AG04450 (cell line): ENCODE data around the gene EBF3. TPM values are rescaled to one million over a fixed set of nuclear protein-coding genes. Genes with fewer than 3 reads are reported as not detected.

Experiments
- CTCF ChIA-PET: fragments of 300-600, 350-600 bp; formaldehyde crosslinking; extraction: SDS; loops from one replicate; lab custom pipeline; 2022; ENCODE audit warnings: antibody characterized with exemption, inconsistent platforms; lab: Charles Lee
- POLR2A ChIA-PET: fragments of 350-600 bp; formaldehyde crosslinking; extraction: SDS; loops from one replicate; lab custom pipeline; 2021; ENCODE audit warnings: antibody characterized with exemption, inconsistent platforms; lab: Yijun Ruan, JAX
- DNase-seq: peaks from one replicate; pipeline ENCODE4 v3.0.0-alpha.2; 2011; ENCODE audit warnings: low read depth, low spot score
- H3K27ac ChIP-seq: one replicate; pipeline ENCODE4 v1.5.1; 2012; ENCODE audit warnings: low read depth, low read length, control low read depth
- H3K27me3 ChIP-seq: one replicate; pipeline ENCODE4 v1.6.0; 2012; ENCODE audit warnings: low read length; ENCODE audit not compliant: control insufficient read depth, insufficient read depth
- H3K4me3 ChIP-seq: 2 replicates; pipeline ENCODE4 v1.5.1; 2011; ENCODE audit warnings: mild to moderate bottlenecking, low read depth, low read length, control low read depth
- H3K9me3 ChIP-seq: 2 replicates; pipeline ENCODE4 v1.5.1; 2012; ENCODE audit warnings: low read length; ENCODE audit not compliant: control insufficient read depth, insufficient read depth
- polyA plus RNA-seq: library from polyadenylated mRNA; depleted of rRNA; stranded (reverse); fragments of >200 nt; gene quantifications from 2 replicates; pipeline ENCODE4 v1.2.3, GENCODE V29; 2011
- TF ChIP-seq, protein P1 (sequence below): IDR thresholded peaks from 2 replicates; pipeline ENCODE4 v1.5.1; 2011; ENCODE audit warnings: low read depth, low read length, control low read depth, inconsistent platforms

The EBF3 gene
- polyA plus RNA-seq, 1 experiment: 0.01 TPM

DNA sequence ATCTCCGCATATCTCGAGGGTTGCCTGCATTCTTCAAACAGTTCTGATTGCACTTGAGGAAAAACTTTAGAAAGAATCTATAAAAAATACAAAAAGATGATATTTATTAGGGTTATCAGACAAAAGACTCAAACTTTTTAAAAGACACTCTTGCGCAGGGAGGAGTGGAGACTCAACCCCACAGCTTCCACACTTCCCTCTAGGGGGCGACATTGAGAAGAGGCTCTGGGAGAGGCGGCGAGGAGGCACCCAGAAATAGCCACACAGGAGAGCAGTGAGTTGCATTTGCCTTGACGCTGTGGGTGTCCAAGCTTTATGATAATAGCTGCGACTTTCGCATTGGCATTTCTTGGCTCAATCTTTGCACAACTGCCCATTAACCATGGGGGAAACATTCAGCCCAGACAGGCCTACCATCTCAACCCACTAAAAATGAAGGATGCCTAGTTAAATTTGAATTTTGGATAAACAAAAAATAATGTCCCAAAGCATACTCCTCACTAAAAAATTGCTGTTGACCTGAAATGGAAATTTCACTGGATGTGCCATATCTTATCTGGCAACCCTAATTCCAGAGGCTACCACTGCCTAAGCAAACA, 86.2 kb downstream of the EBF3 start:
- H3K9me3 ChIP-seq: peaks cover 22% of the 10 kb centered on the region
- DNase-seq: no peak
- no peaks in the 10 kb centered on the region for H3K27me3 ChIP-seq
- no peak overlapping the region for H3K4me3 ChIP-seq
- TF ChIP-seq, protein P1, sequence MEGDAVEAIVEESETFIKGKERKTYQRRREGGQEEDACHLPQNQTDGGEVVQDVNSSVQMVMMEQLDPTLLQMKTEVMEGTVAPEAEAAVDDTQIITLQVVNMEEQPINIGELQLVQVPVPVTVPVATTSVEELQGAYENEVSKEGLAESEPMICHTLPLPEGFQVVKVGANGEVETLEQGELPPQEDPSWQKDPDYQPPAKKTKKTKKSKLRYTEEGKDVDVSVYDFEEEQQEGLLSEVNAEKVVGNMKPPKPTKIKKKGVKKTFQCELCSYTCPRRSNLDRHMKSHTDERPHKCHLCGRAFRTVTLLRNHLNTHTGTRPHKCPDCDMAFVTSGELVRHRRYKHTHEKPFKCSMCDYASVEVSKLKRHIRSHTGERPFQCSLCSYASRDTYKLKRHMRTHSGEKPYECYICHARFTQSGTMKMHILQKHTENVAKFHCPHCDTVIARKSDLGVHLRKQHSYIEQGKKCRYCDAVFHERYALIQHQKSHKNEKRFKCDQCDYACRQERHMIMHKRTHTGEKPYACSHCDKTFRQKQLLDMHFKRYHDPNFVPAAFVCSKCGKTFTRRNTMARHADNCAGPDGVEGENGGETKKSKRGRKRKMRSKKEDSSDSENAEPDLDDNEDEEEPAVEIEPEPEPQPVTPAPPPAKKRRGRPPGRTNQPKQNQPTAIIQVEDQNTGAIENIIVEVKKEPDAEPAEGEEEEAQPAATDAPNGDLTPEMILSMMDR: peak; percentile 10; the same call in 1 of the 2 replicates
- POLR2A ChIA-PET: no interaction called here
- H3K27ac ChIP-seq: no peak overlapping the region
- CTCF ChIA-PET: interaction anchor here (0.6 to 1.2 kb wide), 2 partner anchors 11 to 20 kb away, joined by 3 to 4 read pairs; no protein-coding TSS in a partner anchor

DNA sequence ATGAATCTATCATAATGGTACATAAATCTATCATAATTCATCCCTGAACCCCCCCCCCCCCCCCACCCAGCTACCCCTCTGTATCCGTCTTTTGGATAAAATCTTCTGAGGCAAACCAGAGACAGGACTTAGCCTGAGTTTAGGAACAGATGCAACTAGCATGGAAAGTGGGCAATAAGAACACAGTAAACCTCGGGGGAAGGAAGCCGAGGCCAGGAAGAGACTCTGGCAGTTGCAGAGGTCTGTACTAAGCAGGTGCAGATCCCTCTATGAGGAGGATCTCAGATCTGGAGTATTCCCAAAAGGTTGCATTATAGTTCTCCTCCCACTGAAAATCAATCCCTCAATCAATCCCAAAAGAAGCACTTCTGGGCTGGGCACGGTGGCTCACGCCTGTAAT, 87.2 kb downstream of the EBF3 start:
- no peak for DNase-seq
- Histone ChIP-seq H3K27ac (no peak overlapping the region), H3K27me3 (no peaks in the 10 kb centered on the region), H3K4me3 (no peak overlapping the region), H3K9me3 (peaks cover 25% of the 10 kb centered on the region)
- ChIA-PET CTCF (interaction anchor here (0.7 kb wide), 1 partner anchor 43 kb away, joined by 6 read pairs; no protein-coding TSS in a partner anchor), POLR2A (no interaction called here)
- TF ChIP-seq, protein P1: no peak

DNA sequence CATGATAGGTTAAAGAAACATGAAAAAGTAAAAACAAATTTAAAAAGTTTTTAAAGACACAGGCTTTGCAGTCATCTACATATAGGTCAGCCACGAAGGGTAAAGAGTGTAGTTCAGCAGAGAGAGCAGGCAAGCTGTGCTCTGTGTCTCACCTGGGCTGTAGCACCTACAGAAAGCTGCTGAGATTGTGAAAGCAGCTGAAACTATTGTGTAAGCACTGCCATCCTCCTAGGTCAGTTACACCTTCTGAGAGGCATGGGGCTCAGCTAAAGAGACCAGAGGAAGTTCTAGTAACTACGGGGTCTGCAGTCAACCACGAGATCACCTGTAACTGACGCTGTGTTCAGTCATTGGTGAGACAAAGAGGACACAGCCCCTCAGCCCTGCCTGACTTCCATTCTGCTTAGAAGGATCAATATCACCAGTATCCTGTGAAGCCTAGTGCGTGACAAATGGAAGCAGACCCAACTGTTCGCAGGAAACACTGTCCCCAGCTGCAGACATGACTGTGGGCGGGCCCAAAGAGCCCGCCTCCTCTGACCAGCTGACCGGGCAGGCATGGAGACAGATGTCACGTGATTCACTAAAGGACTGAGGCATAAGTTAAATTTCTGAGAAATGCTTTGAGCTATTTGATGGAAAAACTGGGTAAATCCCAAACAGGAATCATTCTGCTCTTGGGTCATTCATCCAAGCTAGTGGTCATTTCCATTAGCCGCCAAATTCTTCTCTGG, 87.9 kb downstream of the EBF3 start:
- CTCF ChIA-PET: interaction anchor here (0.7 kb wide), 1 partner anchor 43 kb away, joined by 6 read pairs; no protein-coding TSS in a partner anchor
- TF ChIP-seq, protein P1: no peak
- Histone ChIP-seq H3K27me3 (no peaks in the 10 kb centered on the region), H3K9me3 (peaks cover 25% of the 10 kb centered on the region), H3K4me3 (no peak overlapping the region), H3K27ac (no peak overlapping the region)
- no peak for DNase-seq
- POLR2A ChIA-PET: no interaction called here

DNA sequence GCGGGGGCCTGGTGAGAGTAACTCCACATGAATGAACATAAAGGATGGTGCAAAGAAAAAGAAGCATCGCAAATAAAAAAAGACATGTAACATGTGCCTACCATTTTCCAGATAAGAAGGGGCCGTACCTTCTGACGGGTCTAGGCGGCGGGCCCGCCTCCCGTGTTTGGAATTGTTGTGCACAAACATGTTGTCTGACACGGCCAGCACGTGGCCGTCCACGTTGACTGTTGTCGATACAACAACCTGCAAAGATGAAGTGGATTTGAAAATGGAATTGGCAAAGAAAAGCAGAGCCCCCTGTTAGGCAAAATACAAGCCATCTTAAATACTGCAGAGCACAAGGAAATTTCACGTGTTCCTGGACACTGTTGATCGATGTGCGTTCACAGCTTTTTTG, 90.7 kb downstream of the EBF3 start:
- Histone ChIP-seq H3K9me3 (peaks cover 46% of the 10 kb centered on the region), H3K27ac (no peak overlapping the region), H3K4me3 (no peak overlapping the region), H3K27me3 (no peaks in the 10 kb centered on the region)
- DNase-seq: no peak
- TF ChIP-seq, protein P1: no peak
- POLR2A ChIA-PET: no interaction called here
- CTCF ChIA-PET: no interaction called here

DNA sequence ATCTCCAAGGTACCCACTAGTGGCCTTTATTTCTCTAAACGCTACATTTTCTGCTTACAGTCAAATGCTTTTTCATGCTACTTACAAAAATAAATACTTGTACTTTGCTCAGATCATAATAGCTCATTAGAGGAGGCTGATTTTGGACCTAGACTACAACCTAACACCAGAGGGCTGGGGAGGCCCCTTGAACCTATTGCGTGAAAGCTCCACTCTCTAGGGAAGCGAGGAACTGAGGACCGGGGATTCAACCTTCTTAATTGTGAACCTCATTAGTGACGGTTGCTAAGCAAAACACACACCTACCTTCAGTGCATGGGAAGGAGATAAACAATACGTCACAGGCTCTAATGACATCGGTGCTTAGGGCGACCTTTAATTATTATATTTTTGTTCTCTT, 92.1 kb downstream of the EBF3 start:
- TF ChIP-seq, protein P1: no peak
- Histone ChIP-seq H3K27ac (no peak overlapping the region), H3K4me3 (no peak overlapping the region), H3K9me3 (peaks cover 54% of the 10 kb centered on the region), H3K27me3 (no peaks in the 10 kb centered on the region)
- ChIA-PET CTCF (no interaction called here), POLR2A (no interaction called here)
- DNase-seq: no peak
